H1 (cell line): ENCODE results near the gene OR7D4.

ENCODE experiments used
- BACH1 ChIP-seq: IDR thresholded peaks from 2 replicates; pipeline ENCODE4 v1.6.1; 2012; ENCODE audit warnings: low read length, improper control_type of control experiment
- CTCF ChIP-seq, 3 experiments: IDR thresholded peaks; 1 replicate in 2 of 3; 2 replicates in 1 of 3; pipeline versions ENCODE4 v1.5.1 to v1.6.1; 2011; ENCODE audit warnings: low read length in 3 of 3, mild to moderate bottlenecking in 3 of 3, inconsistent platforms in 2 of 3, low read depth in 1 of 3, moderate library complexity in 1 of 3; ENCODE audit not compliant: insufficient read depth in 1 of 3; ENCODE audit errors: control extremely low read depth in 1 of 3
- GABPA ChIP-seq: IDR thresholded peaks from 2 replicates; pipeline ENCODE4 v1.6.1; 2011; ENCODE audit warnings: mild to moderate bottlenecking, low read length, moderate library complexity, borderline replicate concordance; ENCODE audit not compliant: insufficient read depth
- KDM5A ChIP-seq: fragments of 200-600 bp; IDR thresholded peaks from 2 replicates; pipeline ENCODE4 v1.7.1; 2012; ENCODE audit warnings: mild to moderate bottlenecking, low read length, inconsistent platforms, mixed read lengths
- POLR2AphosphoS5 ChIP-seq: IDR thresholded peaks from 2 replicates; pipeline ENCODE4 v1.6.1; 2011; ENCODE audit warnings: low read depth, low read length
- SP2 ChIP-seq: IDR thresholded peaks from 2 replicates; pipeline ENCODE4 v1.6.1; 2012; ENCODE audit warnings: mild to moderate bottlenecking, low read length, inconsistent platforms
- TAF1 ChIP-seq: IDR thresholded peaks from 2 replicates; pipeline ENCODE4 v1.6.1; 2011; ENCODE audit warnings: mild to moderate bottlenecking, low read depth, low read length
- USF2 ChIP-seq: IDR thresholded peaks from 2 replicates; pipeline ENCODE4 v1.6.1; 2011; ENCODE audit warnings: low read length, improper control_type of control experiment
- ZNF274 ChIP-seq: IDR thresholded peaks from 2 replicates; pipeline ENCODE4 v1.7.0; 2012; ENCODE audit warnings: low read length, borderline replicate concordance; ENCODE audit errors: extremely low read depth
- TF ChIP-seq, protein P1 (sequence below): IDR thresholded peaks from 2 replicates; pipeline ENCODE4 v1.6.1; 2011; ENCODE audit warnings: low read depth, mild to moderate bottlenecking, low read length; ENCODE audit not compliant: insufficient read depth

GRCh38 chr19:9178901-9179300 lies 40.5 kb downstream of the OR7D4 start, which contains the start of gene OR7D2:
- TF ChIP-seq KDM5A (no peak), POLR2AphosphoS5 (no peak), CTCF (IDR thresholded peaks at IDR 0.05; ENCODE audit: control extremely low read depth in 1 of 3, insufficient read depth in 1 of 3, low read depth in 1 of 3, low read length in 3 of 3) (no peak), USF2 (no peak), ZNF274 (no peak), TAF1 (no peak), GABPA (no peak), BACH1 (no peak), SP2 (no peak)
- TF ChIP-seq, protein P1, sequence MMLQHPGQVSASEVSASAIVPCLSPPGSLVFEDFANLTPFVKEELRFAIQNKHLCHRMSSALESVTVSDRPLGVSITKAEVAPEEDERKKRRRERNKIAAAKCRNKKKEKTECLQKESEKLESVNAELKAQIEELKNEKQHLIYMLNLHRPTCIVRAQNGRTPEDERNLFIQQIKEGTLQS = no peak
